GM21528 (cell line): Measurements from ENCODE around the gene HS6ST2.

Experiments
- ATAC-seq: cut with Tn5 transposase; IDR thresholded peaks from one replicate; pipeline ENCODE4 v1.9.1; 2021; ENCODE audit warnings: mild to moderate bottlenecking, moderate library complexity; ENCODE audit not compliant: unreplicated experiment, low FRiP score

Gene HS6ST2

GRCh38 chrX:132576939-132577338, 381.5 kb downstream of the HS6ST2 start:
- ATAC-seq = no peak
